AG04450 (cell line): ENCODE data around the gene PRSS53. TPM values are rescaled to one million over a fixed set of nuclear protein-coding genes. Genes with fewer than 3 reads are reported as not detected.

ENCODE experiments used
- CTCF ChIA-PET: fragments of 300-600, 350-600 bp; formaldehyde crosslinking; extraction: SDS; loops from one replicate; lab custom pipeline; 2022; ENCODE audit warnings: antibody characterized with exemption, inconsistent platforms; lab: Charles Lee
- POLR2A ChIA-PET: fragments of 350-600 bp; formaldehyde crosslinking; extraction: SDS; loops from one replicate; lab custom pipeline; 2021; ENCODE audit warnings: antibody characterized with exemption, inconsistent platforms; lab: Yijun Ruan, JAX
- DNase-seq: peaks from one replicate; pipeline ENCODE4 v3.0.0-alpha.2; 2011; ENCODE audit warnings: low read depth, low spot score
- H3K27ac ChIP-seq: one replicate; pipeline ENCODE4 v1.5.1; 2012; ENCODE audit warnings: low read depth, low read length, control low read depth
- H3K27me3 ChIP-seq: one replicate; pipeline ENCODE4 v1.6.0; 2012; ENCODE audit warnings: low read length; ENCODE audit not compliant: control insufficient read depth, insufficient read depth
- H3K4me3 ChIP-seq: 2 replicates; pipeline ENCODE4 v1.5.1; 2011; ENCODE audit warnings: mild to moderate bottlenecking, low read depth, low read length, control low read depth
- H3K9me3 ChIP-seq: 2 replicates; pipeline ENCODE4 v1.5.1; 2012; ENCODE audit warnings: low read length; ENCODE audit not compliant: control insufficient read depth, insufficient read depth
- polyA plus RNA-seq: library from polyadenylated mRNA; depleted of rRNA; stranded (reverse); fragments of >200 nt; gene quantifications from 2 replicates; pipeline ENCODE4 v1.2.3, GENCODE V29; 2011
- TF ChIP-seq, protein P1 (sequence below): IDR thresholded peaks from 2 replicates; pipeline ENCODE4 v1.5.1; 2011; ENCODE audit warnings: low read depth, low read length, control low read depth, inconsistent platforms

PRSS53 gene
- polyA plus RNA-seq, 1 experiment = 0.79 TPM

DNA sequence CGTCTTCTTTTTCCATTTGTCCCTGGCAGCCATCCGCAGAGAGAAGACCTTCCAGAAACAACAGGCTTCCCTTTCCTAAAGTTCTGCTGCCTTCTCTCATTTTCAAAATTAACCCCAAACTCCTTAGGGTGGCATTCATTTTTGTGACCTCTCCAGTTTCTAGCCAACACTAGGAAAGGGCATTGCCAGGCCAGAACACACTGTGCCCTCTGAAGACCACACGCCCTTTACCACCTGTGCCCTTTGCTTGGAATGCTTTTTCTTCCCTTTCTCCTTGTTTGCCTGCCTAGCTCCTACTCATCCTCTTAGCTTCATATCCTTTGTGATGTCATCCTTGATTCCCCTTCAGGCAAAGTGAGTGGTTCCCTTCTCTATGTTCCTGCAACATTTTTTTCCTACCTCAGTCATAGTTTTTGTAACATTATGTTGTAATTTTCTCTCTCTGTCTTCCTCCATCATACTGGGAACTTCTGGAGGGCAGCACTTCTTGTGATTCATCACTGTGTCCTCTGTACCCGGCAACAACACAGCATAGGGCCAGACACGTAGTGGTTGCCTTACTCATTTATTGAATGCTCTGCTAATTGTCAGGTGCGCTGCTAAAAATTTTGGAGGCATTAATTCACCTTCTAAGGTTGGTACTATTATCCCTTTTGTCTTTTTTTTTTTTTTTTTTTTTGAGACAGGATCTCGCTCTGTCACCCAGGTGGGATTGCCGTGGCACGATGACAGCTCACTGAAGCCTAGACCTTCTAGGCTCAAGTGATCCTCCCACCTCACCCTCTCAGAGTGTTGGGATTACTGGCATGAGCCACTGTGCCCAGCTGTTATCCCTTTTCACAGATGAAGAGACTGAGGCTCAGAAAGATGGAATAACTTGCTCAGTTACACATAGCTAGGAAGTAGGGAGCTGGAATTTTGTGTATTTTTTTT, 29.7 kb upstream of the PRSS53 start:
- POLR2A ChIA-PET = interaction anchor here (0.6 to 3.2 kb wide), 11 partner anchors 15 to 342 kb away, joined by 3 to 41 read pairs (median 5); partner anchors contain the start of genes FUS, HSD3B7, VKORC1 and ZNF646
- TF ChIP-seq, protein P1, sequence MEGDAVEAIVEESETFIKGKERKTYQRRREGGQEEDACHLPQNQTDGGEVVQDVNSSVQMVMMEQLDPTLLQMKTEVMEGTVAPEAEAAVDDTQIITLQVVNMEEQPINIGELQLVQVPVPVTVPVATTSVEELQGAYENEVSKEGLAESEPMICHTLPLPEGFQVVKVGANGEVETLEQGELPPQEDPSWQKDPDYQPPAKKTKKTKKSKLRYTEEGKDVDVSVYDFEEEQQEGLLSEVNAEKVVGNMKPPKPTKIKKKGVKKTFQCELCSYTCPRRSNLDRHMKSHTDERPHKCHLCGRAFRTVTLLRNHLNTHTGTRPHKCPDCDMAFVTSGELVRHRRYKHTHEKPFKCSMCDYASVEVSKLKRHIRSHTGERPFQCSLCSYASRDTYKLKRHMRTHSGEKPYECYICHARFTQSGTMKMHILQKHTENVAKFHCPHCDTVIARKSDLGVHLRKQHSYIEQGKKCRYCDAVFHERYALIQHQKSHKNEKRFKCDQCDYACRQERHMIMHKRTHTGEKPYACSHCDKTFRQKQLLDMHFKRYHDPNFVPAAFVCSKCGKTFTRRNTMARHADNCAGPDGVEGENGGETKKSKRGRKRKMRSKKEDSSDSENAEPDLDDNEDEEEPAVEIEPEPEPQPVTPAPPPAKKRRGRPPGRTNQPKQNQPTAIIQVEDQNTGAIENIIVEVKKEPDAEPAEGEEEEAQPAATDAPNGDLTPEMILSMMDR = no peak

DNA sequence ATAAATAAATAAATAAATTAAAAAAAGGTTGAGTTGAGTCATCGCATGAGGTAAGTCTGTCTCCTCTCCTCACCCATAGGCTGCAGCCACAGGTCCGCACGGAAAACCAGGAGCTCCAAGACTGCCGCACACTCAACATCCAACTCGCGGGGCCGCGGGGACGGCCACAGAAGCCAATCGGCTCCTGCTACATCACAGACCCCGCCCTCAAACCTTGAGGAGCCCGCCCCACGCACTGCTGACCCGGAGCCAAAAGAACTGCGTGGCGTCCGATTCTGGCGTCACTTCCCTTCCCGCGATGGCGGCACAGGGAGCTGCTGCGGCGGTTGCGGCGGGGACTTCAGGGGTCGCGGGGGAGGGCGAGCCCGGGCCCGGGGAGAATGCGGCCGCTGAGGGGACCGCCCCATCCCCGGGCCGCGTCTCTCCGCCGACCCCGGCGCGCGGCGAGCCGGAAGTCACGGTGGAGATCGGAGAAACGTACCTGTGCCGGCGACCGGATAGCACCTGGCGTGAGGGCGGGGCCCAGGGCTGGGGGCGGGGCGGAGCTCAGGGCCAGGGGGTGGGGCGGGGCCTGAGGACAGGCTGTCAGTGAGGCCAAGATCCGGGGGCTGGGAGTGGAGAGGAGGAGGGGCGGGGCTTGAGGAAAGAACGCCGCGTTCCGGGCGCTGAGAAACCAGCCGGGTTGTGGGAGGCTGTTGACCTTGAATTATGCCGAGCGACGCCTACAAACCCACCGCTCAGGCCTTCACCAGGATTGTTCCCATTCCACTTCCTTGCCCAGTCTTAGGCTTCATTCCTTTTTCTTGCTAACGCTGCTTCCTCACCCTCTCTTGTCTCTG, 28.9 kb upstream of the PRSS53 start, which contains the start of gene KAT8:
Gene KAT8 (plus strand): TSS at position 281 of the 839 bp plus-strand sequence. CDS start 18 bp downstream, at position 299.
- DNase-seq = peak; percentile 94
- ChIA-PET POLR2A (interaction anchor here (0.5 to 3.2 kb wide), 21 partner anchors 9 to 354 kb away, joined by 3 to 41 read pairs (median 4); partner anchors contain the start of genes FUS, HSD3B7, TGFB1I1 and VKORC1), CTCF (interaction anchor here (1.4 to 2.6 kb wide), 2 partner anchors 25 to 164 kb away, joined by 4 to 23 read pairs; no protein-coding TSS in a partner anchor)
- Histone ChIP-seq H3K4me3 (peak within 1 kb of the TSS; percentile 91), H3K9me3 (no peaks in the 10 kb centered on the region; the same call in 1 of the 2 replicates), H3K27me3 (no peaks in the 10 kb centered on the region), H3K27ac (peak within 1 kb of the TSS; percentile 96)
- TF ChIP-seq, protein P1 = no peak

More for the DNA sequence above, 29.7 kb upstream of the PRSS53 start:
- H3K27me3 ChIP-seq = no peaks in the 10 kb centered on the region
- H3K27ac ChIP-seq = peak overlapping the region; percentile 96
- peak overlapping the region; percentile 91 for H3K4me3 ChIP-seq
- CTCF ChIA-PET = interaction anchor here (1.4 to 2.6 kb wide), 2 partner anchors 24 to 165 kb away, joined by 4 to 23 read pairs; no protein-coding TSS in a partner anchor
- no peaks in the 10 kb centered on the region; the same call in 1 of the 2 replicates for H3K9me3 ChIP-seq
- DNase-seq = no peak

- POLR2A ChIA-PET = interaction anchor here (1.1 kb wide), 1 partner anchor 65 kb away, joined by 3 read pairs; the partner anchor contains the start of gene FUS
- no peak overlapping the region for H3K4me3 ChIP-seq
- TF ChIP-seq, protein P1 = no peak
- no peaks in the 10 kb centered on the region; the same call in 1 of the 2 replicates for H3K9me3 ChIP-seq
- DNase-seq = no peak
- H3K27me3 ChIP-seq = no peaks in the 10 kb centered on the region
- CTCF ChIA-PET = interaction anchor here (0.6 to 3.3 kb wide), 2 partner anchors 28 to 160 kb away, joined by 4 to 14 read pairs; no protein-coding TSS in a partner anchor
- no peak overlapping the region for H3K27ac ChIP-seq
Measured at GRCh38 chr16:31114468-31114867, 25.7 kb upstream of the PRSS53 start.

DNA sequence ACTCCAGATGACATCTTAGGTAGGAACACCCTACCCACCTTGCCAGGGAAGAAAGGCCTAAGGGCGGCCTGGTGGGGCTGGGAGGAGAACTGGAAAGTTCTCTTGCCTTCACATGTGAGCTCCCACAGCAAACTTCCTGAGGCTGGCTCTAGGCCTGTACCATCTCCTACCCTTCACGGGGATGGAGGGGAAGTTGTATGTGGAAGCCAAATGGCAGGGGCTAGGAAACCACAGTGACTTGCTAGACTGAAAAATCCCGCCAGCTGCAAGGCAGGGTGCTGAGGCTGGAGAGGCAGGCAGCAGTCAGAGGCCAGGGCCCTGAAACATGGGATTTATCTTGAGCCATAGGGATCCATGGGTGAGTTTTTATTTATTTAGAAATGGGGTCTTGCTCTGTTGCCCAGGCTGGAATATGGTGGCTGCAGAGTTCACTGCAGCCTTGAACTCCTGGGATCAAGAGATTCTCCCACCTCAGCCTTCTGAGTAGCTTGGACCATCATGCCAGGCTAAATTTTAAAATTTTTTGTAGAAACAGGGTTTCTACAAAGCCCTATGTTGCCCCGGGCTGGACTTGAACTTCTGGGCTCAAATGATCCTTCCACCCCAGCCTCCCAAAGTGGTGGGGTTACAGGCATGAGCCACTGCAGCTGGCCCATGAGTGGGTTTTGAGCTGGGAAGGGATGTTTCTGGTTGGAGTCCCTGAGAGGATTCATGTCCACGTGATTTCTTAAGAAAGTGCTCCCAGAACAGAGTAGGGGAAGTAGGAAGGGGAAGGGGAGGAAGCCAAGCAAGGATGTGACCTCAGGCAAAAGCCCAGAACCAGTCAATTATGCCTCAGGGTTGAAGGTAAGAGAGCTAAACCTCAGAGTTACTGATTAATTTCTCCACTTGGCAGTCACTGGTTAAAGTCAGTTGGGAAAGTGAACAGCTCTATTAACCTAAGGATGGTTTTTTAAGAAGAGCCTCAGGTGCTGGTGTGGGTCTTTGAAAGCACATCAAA, 24.7 kb upstream of the PRSS53 start:
- Histone ChIP-seq H3K9me3 (no peaks in the 10 kb centered on the region; the same call in 1 of the 2 replicates), H3K4me3 (no peak overlapping the region), H3K27me3 (no peaks in the 10 kb centered on the region), H3K27ac (no peak overlapping the region)
- ChIA-PET CTCF (interaction anchor here (3.3 kb wide), 1 partner anchor 29 kb away, joined by 14 read pairs; no protein-coding TSS in a partner anchor), POLR2A (interaction anchor here (1.1 kb wide), 1 partner anchor 66 kb away, joined by 3 read pairs; the partner anchor contains the start of gene FUS)
- no peak for DNase-seq
- TF ChIP-seq, protein P1 = no peak
